H9 (cell line): ENCODE measurements around the gene SCT. TPM values are rescaled to one million over a fixed set of nuclear protein-coding genes. Genes with fewer than 3 reads are reported as not detected.

ENCODE experiments used
- DNase-seq: peaks from one replicate; pipeline ENCODE4 v3.0.0-alpha.2; 2017
- H2AFZ ChIP-seq: one replicate; pipeline ENCODE4 v1.6.1; 2013; ENCODE audit warnings: mild to moderate bottlenecking, low read length, control low read depth, moderate library complexity
- H2AK5ac ChIP-seq: 2 replicates; pipeline ENCODE4 v1.6.1; 2013; ENCODE audit warnings: low read length, control low read depth, mixed read lengths; ENCODE audit not compliant: insufficient read length
- H2BK120ac ChIP-seq: one replicate; pipeline ENCODE4 v1.6.1; 2013; ENCODE audit warnings: low read depth, mild to moderate bottlenecking, low read length, control low read depth, inconsistent platforms; ENCODE audit not compliant: poor library complexity, severe bottlenecking
- H2BK12ac ChIP-seq: 2 replicates; pipeline ENCODE4 v1.6.1; 2013; ENCODE audit warnings: low read length, control low read depth, mixed read lengths, low read depth; ENCODE audit not compliant: insufficient read length
- H2BK15ac ChIP-seq: 2 replicates; pipeline ENCODE4 v1.6.1; 2013; ENCODE audit warnings: low read depth, low read length, control low read depth
- H2BK20ac ChIP-seq: one replicate; pipeline ENCODE4 v1.6.1; 2013; ENCODE audit warnings: low read depth, mild to moderate bottlenecking, low read length, control low read depth, inconsistent platforms; ENCODE audit not compliant: poor library complexity, severe bottlenecking
- H2BK5ac ChIP-seq: 2 replicates; pipeline ENCODE4 v1.6.1; 2013; ENCODE audit warnings: low read length, control low read depth, mixed read lengths; ENCODE audit not compliant: insufficient read length
- H3K14ac ChIP-seq: 2 replicates; pipeline ENCODE4 v1.6.1; 2013; ENCODE audit warnings: low read length, control low read depth; ENCODE audit not compliant: insufficient read depth
- H3K18ac ChIP-seq: 2 replicates; pipeline ENCODE4 v1.6.1; 2013; ENCODE audit warnings: low read depth, mild to moderate bottlenecking, mixed read lengths, low read length, control low read depth; ENCODE audit not compliant: insufficient read length
- H3K23ac ChIP-seq: 2 replicates; pipeline ENCODE4 v1.6.1; 2013; ENCODE audit warnings: low read length, control low read depth, mixed read lengths, low read depth; ENCODE audit not compliant: insufficient read length
- H3K23me2 ChIP-seq: 2 replicates; pipeline ENCODE4 v1.6.1; 2013; ENCODE audit warnings: low read depth, mild to moderate bottlenecking, mixed read lengths, low read length, control low read depth; ENCODE audit not compliant: insufficient read length, poor library complexity, severe bottlenecking
- H3K27ac ChIP-seq: 2 replicates; pipeline ENCODE4 v1.5.1; 2013; ENCODE audit warnings: low read length, control low read depth, mixed read lengths, low read depth; ENCODE audit not compliant: insufficient read length
- H3K27me3 ChIP-seq: 2 replicates; pipeline ENCODE4 v1.6.1; 2013; ENCODE audit warnings: low read length, control low read depth, inconsistent platforms; ENCODE audit not compliant: insufficient read depth
- H3K4ac ChIP-seq: 2 replicates; pipeline ENCODE4 v1.6.1; 2013; ENCODE audit warnings: low read depth, mild to moderate bottlenecking, control low read depth, inconsistent platforms, low read length, moderate library complexity
- H3K4me1 ChIP-seq: 2 replicates; pipeline ENCODE4 v1.6.1; 2013; ENCODE audit warnings: low read length, control low read depth, inconsistent platforms; ENCODE audit not compliant: insufficient read depth
- H3K4me2 ChIP-seq: 2 replicates; pipeline ENCODE4 v1.6.1; 2013; ENCODE audit warnings: low read length, control low read depth, mixed read lengths; ENCODE audit not compliant: insufficient read length, insufficient read depth
- H3K56ac ChIP-seq: 2 replicates; pipeline ENCODE4 v1.6.1; 2013; ENCODE audit warnings: low read depth, mild to moderate bottlenecking, mixed read lengths, low read length, control low read depth; ENCODE audit not compliant: insufficient read length
- H3K79me1 ChIP-seq: 2 replicates; pipeline ENCODE4 v1.6.1; 2013; ENCODE audit warnings: low read depth, mild to moderate bottlenecking, moderate library complexity, low read length, control low read depth, inconsistent platforms; ENCODE audit not compliant: insufficient read depth, poor library complexity, severe bottlenecking
- H3K79me2 ChIP-seq: 2 replicates; pipeline ENCODE4 v1.6.1; 2013; ENCODE audit warnings: low read length, control low read depth, inconsistent platforms; ENCODE audit not compliant: insufficient read depth
- H3K9ac ChIP-seq: 2 replicates; pipeline ENCODE4 v1.6.1; 2013; ENCODE audit warnings: low read length, control low read depth, mixed read lengths; ENCODE audit not compliant: insufficient read length; ENCODE audit errors: extremely low read depth
- H3K9me3 ChIP-seq: one replicate; pipeline ENCODE4 v1.6.1; 2013; ENCODE audit warnings: low read depth, low read length, inconsistent platforms; ENCODE audit not compliant: control insufficient read depth
- H3T11ph ChIP-seq: one replicate; pipeline ENCODE4 v1.6.1; 2013; ENCODE audit warnings: mild to moderate bottlenecking, low read length, control low read depth, inconsistent platforms
- H4K20me1 ChIP-seq: one replicate; pipeline ENCODE4 v1.6.1; 2013; ENCODE audit not compliant: control insufficient read depth, insufficient read length, insufficient read depth
- H4K5ac ChIP-seq: 2 replicates; pipeline ENCODE4 v1.6.1; 2013; ENCODE audit warnings: low read depth, mild to moderate bottlenecking, mixed read lengths, low read length, control low read depth; ENCODE audit not compliant: insufficient read length
- H4K8ac ChIP-seq: replicated peaks from 2 replicates; pipeline ENCODE4 v1.6.1; 2013; ENCODE audit warnings: low read length, control low read depth, mixed read lengths, low read depth; ENCODE audit not compliant: insufficient read length
- H4K91ac ChIP-seq: 2 replicates; pipeline ENCODE4 v1.6.1; 2013; ENCODE audit warnings: low read depth, mild to moderate bottlenecking, moderate library complexity, mixed read lengths, low read length, control low read depth; ENCODE audit not compliant: insufficient read length
- H3K27ac Mint-ChIP-seq, 3 experiments: 2 replicates in 2 of 3; 3 replicates in 1 of 3; pipeline ENCODE4 v1.8.0; 2020 to 2021; ENCODE audit warnings: mixed read lengths in 3 of 3, mild to moderate bottlenecking in 1 of 3, moderate library complexity in 1 of 3
- H3K27me3 Mint-ChIP-seq: 2 replicates; pipeline ENCODE4 v1.8.0; 2021; ENCODE audit warnings: low read depth, mild to moderate bottlenecking, moderate library complexity, mixed read lengths
- H3K36me3 Mint-ChIP-seq, 3 experiments: 2 replicates in 2 of 3; 3 replicates in 1 of 3; pipeline ENCODE4 v1.8.0; 2020 to 2021; ENCODE audit warnings: low read depth in 3 of 3, mixed read lengths in 3 of 3; ENCODE audit not compliant: insufficient read depth in 1 of 3
- H3K4me1 Mint-ChIP-seq, 2 experiments: 2 replicates each; pipeline ENCODE4 v1.8.0; 2020; ENCODE audit warnings: mixed read lengths in 2 of 2
- H3K4me3 Mint-ChIP-seq, 2 experiments: 2 replicates in 1 of 2; 3 replicates in 1 of 2; pipeline ENCODE4 v1.8.0; 2020 to 2021; ENCODE audit warnings: mild to moderate bottlenecking in 2 of 2, mixed read lengths in 2 of 2, moderate library complexity in 1 of 2
- H3K9me3 Mint-ChIP-seq, 2 experiments: 2 replicates in 1 of 2; 3 replicates in 1 of 2; pipeline ENCODE4 v1.8.0; 2020; ENCODE audit warnings: mild to moderate bottlenecking in 2 of 2, mixed read lengths in 2 of 2, moderate library complexity in 1 of 2
- CTCF ChIP-seq: fragments of 200-600 bp; sonication (generic); conservative IDR thresholded peaks from 3 replicates; pipeline ENCODE4 v1.8.0; 2021; ENCODE audit warnings: antibody characterized with exemption, mild to moderate bottlenecking
- WGBS: extraction: QIAGEN DNeasy Blood & Tissue Kit; methylation state at CpG from one replicate; pipeline ENCODE4 v1.1.7; 2013; ENCODE audit warnings: missing lambda C conversion rate, low lambda C conversion rate, mixed read lengths; ENCODE audit not compliant: insufficient read length; ENCODE audit errors: extremely low coverage; 5-methylcytosine and 5-hydroxymethylcytosine counted together
- total RNA-seq: library from RNA; stranded (reverse); gene quantifications from 2 replicates; pipeline ENCODE4 v1.2.1, GENCODE V29; 2021

The SCT gene
- total RNA-seq, 1 experiment from 2014 or later, result 1.8 TPM

- Mint-ChIP-seq H3K27me3 (peaks cover 55% of the 10 kb centered on the region), H3K36me3 (peaks cover 0 to 17% (median 0%) of the 10 kb centered on the region in 3 experiments; a peak in 3 of 7 replicates), H3K27ac (peak overlapping the region; percentile 15 to 97 (median 93); a peak in 5 of 7 replicates), H3K4me3 (peak overlapping the region; percentile 55 to 75), H3K4me1 (peaks cover 18 to 28% of the 10 kb centered on the region in 2 experiments), H3K9me3 (no peaks in the 10 kb centered on the region; a peak in 2 of 5 replicates)
- peak overlapping the region; percentile 33 for H3K4me2 ChIP-seq
- no peak overlapping the region for H2AFZ ChIP-seq
- no peak for TF ChIP-seq CTCF
- no peak overlapping the region for H4K91ac ChIP-seq
- H3K79me2 ChIP-seq, result no peaks in the 10 kb centered on the region
- no peak overlapping the region for H2AK5ac ChIP-seq
- H3K56ac ChIP-seq, result no peak overlapping the region
- WGBS, result no CpG with 5 or more reads among the region's 28 CpGs
- H3K79me1 ChIP-seq, result no peaks in the 10 kb centered on the region
- H3T11ph ChIP-seq, result no peak overlapping the region
- no peak overlapping the region for H4K8ac ChIP-seq
- peaks cover 19% of the 10 kb centered on the region for H3K23me2 ChIP-seq
- H3K4me1 ChIP-seq, result no peaks in the 10 kb centered on the region; the same call in 1 of the 2 replicates
- no peak overlapping the region for H3K27ac ChIP-seq
- H3K27me3 ChIP-seq, result peaks cover 33% of the 10 kb centered on the region
- H2BK12ac ChIP-seq, result no peak overlapping the region
- H4K20me1 ChIP-seq, result no peaks in the 10 kb centered on the region
- H3K4ac ChIP-seq, result no peak overlapping the region
- peak; percentile 59 for DNase-seq
- no peak overlapping the region for H2BK5ac ChIP-seq
- H3K23ac ChIP-seq, result no peak overlapping the region
- peak overlapping the region; percentile 50 for H3K14ac ChIP-seq
- H3K9ac ChIP-seq, result no peak overlapping the region
- no peak overlapping the region for H2BK120ac ChIP-seq
- no peak overlapping the region for H4K5ac ChIP-seq
- H3K9me3 ChIP-seq, result no peaks in the 10 kb centered on the region
- peak overlapping the region; percentile 52 for H3K18ac ChIP-seq
- no peak overlapping the region for H2BK15ac ChIP-seq
- H2BK20ac ChIP-seq, result no peak overlapping the region
These were observed 11.8 kb upstream of the SCT start for GRCh38 chr11:638631-639331.
